Left cardiac atrium (tissue), 4 donors: Measurements from ENCODE around the gene MOBP. TPM values are rescaled to one million over a fixed set of nuclear protein-coding genes. Genes with fewer than 3 reads are reported as not detected.
"Not testable (repeated sequence)": the region's sequence is repeated elsewhere in the genome, so short reads cannot be mapped to it uniquely, and the experiment has no call there.

Experiments
- ATAC-seq, 2 donors: fragments of 200-7000 bp; cut with Tn5 transposase; one replicate each; pipeline ENCODE4 v1.9.1; 2020; ENCODE audit warnings: mild to moderate bottlenecking in 2 of 2, moderate library complexity in 2 of 2
- DNase-seq: peaks from one replicate; pipeline ENCODE4 v3.0.0-alpha.2; 2020
- intact Hi-C, 2 donors: fragments of 100-400 bp; cut with DNase I; formaldehyde crosslinking; loops; one replicate each; pipeline versions ENCODE4 v1.14.1 to v1.15.1; 2022 to 2023
- long read RNA-seq: library from polyadenylated mRNA; unstranded; transcript quantifications from one replicate; pipeline ENCODE4 v2.0.0, GENCODE V29; 2021
- total RNA-seq, 2 donors: library from RNA; stranded (reverse); fragmentation: NEBNext Ultra II Directional; extraction: Animal tissue kit (Norgen Biotek cat#: 25700); gene quantifications; one replicate each; pipeline ENCODE4 v1.2.1, GENCODE V29; 2021
- donor health status: DM: no; HTN: yes; CAD: no.
- donor health status: DM: no; HTN: yes; CAD: no; lungs with severe emphysema.
- donor health status: DM: yes; HTN: yes; CAD: no.
- donor health status: Dilated cardiomyopathy.

MOBP gene, protein sequence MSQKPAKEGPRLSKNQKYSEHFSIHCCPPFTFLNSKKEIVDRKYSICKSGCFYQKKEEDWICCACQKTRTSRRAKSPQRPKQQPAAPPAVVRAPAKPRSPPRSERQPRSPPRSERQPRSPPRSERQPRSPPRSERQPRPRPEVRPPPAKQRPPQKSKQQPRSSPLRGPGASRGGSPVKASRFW
- under 1 TPM in 1 of 2 donors, not detected in 1; 0.10 TPM for total RNA-seq
- long read RNA-seq: 0 reads

DNA sequence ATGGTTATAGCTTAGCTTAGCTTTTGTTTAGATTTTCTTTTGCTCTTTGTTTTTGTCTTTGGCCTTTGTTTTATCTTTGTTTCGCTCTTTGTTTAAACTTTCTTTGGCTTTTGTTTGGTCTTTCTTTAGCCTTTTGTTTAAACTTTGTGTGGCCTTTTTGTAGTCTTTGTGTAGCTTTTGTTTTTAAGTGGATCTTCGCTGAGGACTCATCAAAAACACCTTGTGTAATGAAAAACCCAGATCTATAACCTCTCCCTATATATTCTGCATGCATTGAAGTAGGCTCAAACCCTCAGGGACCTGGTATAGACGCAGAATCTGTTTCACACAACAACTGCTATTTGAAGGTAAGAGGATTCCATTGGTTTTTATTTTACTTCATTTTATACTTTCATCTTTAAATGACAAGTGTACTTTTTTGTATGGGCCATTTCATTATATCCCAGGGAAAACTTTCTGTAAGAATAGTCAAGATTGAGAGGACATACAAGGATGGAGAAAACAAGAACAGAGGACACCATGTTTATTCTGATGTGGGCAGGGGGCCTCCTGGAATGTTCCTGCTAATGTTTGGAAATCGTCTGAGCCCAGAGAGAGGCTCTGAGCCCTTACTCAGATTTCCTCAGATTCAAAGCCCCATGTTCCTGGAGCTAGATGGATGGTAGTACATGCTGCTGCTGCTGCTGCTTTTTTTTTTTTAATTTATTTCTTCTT lies at the start of gene MOBP:
Gene MOBP, plus strand, starts transcription at position 287 of the 714 bp plus-strand sequence. CDS start 34,390 bp downstream, outside the sequence.
- ATAC-seq (no peak), DNase-seq (no peak)
- intact Hi-C loops: no loop called here

DNA sequence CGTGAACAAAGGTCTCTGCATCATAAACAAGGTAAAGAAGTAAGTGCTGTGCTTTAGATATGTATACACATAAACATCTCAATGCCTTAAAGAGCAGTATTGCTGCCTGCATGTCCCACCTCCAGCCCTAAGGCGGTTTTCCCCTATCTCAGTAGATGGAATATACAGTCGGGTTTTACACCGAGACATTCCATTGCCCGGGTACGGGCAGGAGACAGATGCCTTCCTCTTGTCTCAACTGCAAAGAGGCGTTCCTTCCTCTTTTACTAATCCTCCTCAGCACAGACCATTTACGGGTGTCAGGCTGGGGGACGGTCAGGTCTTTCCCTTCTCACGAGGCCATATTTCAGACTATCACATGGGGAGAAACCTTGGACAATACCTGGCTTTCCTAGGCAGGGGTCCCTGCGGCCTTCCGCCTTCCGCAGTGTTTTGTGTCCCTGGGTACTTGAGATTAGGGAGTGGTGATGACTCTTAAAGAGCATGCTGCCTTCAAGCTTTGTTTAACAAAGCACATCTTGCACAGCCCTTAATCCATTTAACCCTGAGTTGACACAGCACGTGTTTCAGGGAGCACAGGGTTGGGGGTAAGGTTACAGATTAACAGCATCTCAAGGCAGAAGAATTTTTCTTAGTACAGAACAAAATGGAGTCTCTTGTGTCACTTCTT lies 48.8 kb upstream of the MOBP start:
- DNase-seq, ATAC-seq, intact Hi-C loops: not testable (repeated sequence)

DNA sequence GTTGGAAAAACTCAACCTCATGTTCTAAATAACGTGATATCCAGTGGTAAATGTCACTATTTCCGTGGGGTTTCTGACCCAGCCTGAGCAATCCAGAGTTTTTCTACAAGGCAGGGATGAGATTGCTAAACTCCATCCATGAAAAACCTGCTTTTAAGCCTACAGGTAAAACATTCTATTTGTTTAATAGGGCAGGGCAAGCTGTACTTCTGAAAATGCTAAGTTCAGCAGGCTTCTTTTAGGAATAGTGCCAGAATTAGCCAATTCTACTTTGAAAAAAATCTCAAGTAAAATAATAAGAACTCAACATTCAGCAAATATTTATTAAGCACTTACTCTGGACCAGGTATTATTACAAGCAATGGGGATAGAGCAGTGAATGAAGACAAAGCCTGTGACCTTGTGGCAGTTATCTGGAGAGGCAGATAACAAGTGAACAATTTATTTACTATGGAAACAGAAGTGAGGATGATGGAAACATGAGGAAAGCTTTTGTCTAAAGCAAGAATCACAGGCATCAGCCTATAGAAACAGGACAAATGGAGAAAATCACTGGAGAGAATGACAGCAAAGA lies 47.7 kb upstream of the MOBP start:
- intact Hi-C loops: no loop called here
- ATAC-seq (no peak), DNase-seq (no peak)

DNA sequence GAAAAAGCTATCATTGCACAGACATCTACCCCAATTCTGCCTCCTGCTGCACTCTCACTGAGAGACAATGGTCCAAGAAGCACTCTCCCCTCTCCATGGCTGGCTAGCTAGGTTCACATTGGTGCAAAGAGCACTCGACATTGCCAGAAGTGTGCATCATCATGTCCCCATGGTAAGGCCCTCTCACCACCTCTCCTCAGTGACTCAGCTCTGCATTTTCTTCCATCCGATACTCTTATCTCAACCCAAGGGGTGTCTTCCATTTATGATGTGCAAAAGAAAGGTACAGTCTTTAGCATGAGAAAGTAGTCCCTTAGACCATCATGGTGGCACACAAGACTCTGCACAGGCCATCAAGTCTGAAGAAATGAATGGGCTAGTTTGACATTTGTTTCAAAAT lies 46.9 kb upstream of the MOBP start:
- ATAC-seq: no peak
- no peak for DNase-seq
- intact Hi-C loops: no loop called here

DNA sequence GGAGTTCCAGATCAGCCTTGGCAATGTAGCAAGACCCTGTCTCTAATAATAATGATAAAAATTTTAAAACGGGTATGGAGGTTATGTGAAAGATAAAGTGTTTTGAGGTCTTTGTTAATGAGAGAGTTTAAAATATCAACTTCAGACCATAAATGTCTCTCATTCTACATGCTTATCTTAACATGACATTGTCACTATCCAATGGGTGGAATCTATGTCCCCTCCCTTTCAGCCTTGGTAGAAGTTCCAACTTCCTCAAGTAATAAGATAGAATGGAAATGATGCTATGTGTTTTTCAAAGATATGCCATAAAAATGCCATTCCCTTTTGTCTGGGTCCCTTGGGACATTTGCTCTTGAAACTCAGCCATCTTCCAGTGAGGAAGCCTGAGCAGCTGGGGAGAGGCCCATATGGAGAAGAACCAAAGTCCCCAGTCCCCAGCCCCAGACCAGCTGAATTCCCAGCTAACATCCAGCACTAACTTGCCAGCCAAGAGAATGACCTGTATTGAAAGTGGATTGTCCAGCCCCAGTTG lies 44.0 kb upstream of the MOBP start:
- DNase-seq: no peak
- no peak for ATAC-seq
- intact Hi-C loops: no loop called here

DNA sequence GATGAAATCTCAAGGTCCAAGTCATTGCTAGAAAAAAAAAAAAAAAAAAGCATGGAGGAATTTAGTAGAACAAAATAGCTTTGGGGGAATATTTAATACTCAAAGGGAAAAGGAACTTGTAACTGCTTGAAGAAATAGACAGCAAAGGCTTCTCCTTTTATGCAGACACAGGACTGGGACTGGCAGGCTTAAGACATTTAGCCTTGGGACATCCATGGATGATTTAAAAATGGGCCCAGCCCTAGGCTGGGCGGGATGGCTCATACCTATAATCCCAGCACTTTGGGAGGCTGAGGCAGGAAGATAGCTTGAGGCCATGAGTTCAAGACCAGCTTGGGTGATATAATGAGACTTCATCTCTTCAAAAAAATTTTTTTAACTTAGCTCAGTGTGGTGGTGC lies 41.2 kb upstream of the MOBP start:
- intact Hi-C loops: no loop called here
- ATAC-seq: no peak
- DNase-seq: no peak

DNA sequence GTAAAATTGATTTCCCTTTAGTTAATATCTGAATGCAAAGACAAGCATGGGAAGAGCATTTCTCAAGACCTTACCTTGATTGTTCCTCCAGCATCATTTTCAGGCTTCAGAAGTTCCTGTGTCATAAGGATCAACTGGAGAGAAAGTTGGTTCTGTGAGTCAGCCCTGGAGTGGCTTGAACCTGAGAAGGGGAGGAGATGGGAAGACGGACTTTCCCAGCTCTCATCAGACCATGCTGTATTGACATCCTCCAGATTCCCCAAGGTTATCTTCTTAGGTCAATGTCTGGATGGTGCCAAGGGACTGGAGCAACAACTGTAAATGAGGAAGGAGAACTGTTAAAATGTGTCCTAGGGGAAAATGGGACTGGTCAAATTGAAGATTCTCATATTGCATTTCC lies 40.0 kb upstream of the MOBP start:
- ATAC-seq: no peak
- intact Hi-C loops: no loop called here
- DNase-seq: no peak

DNA sequence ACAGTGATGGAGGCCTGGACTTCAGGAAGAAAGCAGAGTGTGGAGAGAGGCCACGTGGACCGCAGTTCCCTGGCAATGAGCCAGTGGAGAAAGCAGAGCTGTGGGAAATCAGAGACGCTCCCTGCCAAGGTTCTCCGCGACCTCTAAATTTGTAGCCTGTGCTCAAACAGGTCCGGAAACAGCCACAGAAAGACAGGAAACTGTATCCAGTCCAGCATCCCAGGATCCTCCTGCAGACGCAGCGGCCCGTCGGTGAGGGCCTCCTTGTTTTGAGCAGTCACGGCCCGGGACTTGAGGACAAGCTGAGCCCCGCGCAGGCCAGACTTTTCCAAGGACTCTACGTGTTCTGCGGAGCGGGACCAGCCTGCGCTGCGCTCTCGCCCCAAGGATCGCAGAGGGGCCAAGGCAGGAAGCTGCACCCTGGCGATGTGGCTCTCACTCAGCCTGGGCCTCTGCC lies 38.7 kb upstream of the MOBP start:
- intact Hi-C loops: no loop called here
- DNase-seq: peak; percentile 65
- ATAC-seq: peak; percentile 57 to 74

DNA sequence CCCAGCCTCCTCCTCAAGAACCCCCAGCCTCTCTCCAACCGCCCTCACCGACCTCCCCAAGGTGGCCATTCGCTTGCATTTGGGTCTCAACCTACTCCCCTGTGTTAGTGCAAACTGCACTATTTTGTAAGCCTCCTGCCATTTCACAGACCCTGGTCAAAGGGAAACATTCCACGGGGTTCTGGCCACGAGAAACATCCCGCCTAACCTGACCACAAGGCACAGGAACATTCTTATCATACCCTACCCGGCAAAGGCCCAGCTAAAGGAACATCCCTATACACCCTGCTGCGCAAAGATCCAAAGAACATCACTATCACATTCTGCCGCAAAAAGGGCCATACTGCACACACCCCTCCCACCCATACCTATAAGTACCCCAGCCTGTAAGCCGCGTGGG lies 38.0 kb upstream of the MOBP start:
- no peak for ATAC-seq
- intact Hi-C loops: no loop called here
- DNase-seq: no peak

DNA sequence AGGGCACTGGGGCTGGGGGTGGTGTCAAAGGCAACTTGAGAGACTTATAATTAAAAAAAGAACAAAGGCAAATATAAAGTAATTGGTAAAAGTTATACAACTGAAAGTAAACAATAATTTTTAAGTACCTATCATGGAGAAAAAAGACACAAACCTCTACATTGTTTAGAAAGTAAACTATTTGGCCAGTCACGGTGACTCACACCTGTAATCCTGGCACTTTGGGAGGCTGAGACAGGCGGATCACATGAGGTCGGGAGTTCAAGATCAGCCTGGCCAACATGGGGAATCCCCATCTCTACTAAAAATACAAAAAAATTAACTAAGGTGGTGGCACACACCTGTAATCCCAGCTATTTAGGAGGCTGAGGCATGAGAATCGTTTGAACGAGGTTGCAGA lies 35.1 kb upstream of the MOBP start:
- no peak for DNase-seq
- intact Hi-C loops: loop anchor here in 1 of 2 donors (10.0 kb wide), 1 partner anchor 52 kb away; no protein-coding TSS in a partner anchor
- no peak for ATAC-seq

DNA sequence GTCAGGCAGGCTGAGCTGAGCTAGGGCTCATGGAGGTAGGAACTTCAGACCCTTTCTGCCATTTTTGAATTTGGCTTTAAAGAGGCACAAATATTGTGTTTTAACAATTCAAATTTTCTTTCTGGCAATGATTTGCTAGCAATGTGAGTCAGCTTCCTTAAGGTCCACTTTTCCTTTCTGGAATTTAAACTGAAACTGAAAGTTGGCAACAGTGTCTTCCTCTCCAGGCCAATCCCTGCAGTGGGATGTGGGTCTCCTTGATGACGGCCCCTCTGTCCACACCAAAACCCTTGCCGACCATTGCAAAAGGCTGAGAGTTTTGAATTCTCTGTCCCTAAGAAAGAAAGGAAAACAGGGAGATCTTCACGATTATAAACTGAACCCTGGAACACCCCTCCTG lies 33.8 kb upstream of the MOBP start:
- intact Hi-C loops: loop anchor here in 1 of 2 donors (10.0 kb wide), 1 partner anchor 51 kb away; no protein-coding TSS in a partner anchor

DNA sequence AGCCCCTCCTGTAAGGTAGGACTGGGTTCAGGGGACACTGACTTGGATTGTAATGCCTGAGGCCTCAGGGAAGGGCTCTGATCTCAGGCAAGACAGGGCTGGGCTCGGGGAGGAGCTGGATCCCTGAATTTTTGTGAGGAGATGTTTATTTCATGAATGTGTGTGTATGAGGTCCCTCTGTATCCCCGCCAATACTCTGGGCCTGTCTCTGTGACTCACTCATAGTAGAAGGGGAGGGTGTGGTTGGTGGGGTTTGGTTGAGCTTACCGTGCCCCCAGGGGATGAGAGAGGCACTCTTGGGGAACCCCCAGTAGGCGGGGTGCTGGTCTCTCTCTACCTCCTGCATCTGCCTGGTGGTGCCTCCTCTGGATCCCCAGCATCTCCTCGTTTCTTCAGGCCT lies 32.9 kb upstream of the MOBP start:
- ATAC-seq (no peak), DNase-seq (no peak)
- intact Hi-C loops: loop anchor here in 1 of 2 donors (10.0 kb wide), 1 partner anchor 50 kb away; no protein-coding TSS in a partner anchor

More for the DNA sequence above, 33.8 kb upstream of the MOBP start:
- ATAC-seq (peak; percentile 51 to 58), DNase-seq (no peak)

DNA sequence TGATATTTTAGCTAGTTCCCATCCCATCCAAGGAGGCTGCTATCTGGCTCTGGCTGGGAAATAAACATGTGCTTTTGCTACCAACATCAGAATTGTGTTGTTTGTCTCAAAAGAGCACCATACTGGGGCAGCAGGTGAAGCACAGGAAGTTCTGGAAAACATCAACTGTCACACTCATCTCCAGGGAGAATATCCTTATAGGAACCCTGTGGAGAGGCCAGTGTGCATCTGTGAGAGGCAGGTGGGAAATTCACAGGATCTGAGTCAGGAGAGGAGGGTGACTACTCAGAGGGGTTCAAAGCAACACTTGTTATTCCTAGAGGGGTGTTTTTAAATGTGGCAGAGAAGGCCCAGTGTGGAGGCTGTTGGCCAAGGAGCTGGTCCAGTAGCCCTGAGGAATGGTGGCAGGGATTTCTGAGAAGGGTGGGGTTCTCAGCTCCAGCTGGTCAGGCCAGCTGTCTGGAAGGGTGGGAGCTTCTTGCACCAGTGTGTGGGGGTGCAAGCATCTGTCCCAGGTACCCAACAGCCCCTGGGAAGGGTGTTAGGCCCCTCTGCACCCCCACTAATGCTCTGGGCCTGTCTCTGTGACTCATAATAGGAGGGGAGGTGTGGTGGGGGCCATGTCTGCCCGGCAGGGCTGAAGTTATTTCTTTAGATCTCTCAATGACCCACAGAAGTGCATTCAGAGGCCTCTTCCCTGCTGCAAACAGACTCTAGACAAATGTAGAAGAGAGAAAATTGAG lies 32.3 kb upstream of the MOBP start:
- no peak for ATAC-seq
- intact Hi-C loops: loop anchor here in 1 of 2 donors (10.0 kb wide), 1 partner anchor 50 kb away; no protein-coding TSS in a partner anchor
- DNase-seq: no peak

DNA sequence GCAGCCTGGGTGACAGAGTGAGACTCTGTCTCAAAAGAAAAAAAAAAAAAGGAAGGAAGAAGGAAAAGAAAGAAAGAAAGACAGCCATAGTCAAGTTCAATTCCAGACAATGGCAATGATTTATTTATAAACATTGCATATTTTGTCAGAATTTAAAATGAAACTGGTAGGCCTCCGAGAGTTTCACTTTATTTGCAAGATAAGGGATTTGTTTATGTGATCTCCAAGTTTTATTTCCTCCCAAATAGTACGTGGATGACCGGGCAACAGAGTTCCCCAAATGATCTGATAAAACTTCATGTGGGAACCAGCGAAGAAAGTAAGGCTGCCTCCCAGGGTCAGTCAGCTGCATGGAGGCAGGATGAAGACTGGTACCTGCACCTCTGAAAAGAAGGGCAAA lies 28.6 kb upstream of the MOBP start:
- no peak for DNase-seq
- intact Hi-C loops: loop anchor here in 1 of 2 donors (10.0 kb wide), 1 partner anchor 46 kb away; no protein-coding TSS in a partner anchor
- no peak for ATAC-seq

DNA sequence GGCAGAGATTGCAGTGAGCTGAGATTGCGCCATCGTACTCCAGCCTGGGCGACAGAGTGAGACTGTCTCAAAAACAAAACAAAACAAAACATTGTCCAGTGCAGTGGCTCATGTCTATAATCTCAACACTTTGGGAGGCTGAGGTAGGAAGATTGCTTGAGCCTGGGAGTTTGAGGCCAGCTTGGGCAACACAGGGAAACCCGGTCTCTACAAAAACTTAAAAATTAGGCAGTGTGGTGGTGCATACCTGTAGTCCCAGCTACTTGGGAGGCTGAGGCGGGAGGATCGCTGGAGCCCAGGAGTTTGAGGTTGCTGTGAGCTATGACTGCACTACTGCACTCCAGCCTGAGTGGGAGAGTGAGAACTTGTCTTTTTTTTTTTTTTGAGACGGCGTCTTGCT lies 27.2 kb upstream of the MOBP start:
- no peak for DNase-seq
- intact Hi-C loops: no loop called here
- ATAC-seq: no peak

DNA sequence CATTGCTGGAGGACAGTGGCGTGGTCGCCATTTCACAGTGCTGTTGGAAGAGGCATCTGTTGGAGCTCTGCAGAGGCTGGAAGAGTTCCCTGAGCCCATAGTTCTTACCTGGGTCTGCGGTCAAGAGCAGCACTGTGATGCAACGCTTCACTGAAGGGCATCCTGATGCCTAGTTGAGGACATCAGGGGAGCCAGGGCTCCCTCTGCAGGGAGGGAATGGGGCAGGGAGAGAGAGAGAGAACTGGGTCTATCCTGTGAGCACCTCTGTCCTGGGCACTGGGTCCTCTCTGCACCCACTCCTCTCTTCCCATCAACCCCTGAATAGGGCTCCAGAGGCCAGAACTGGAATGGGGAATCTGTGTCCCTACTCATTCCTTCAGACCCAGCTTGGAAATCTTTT lies 23.9 kb upstream of the MOBP start:
- ATAC-seq: no peak
- intact Hi-C loops: no loop called here
- DNase-seq: no peak

DNA sequence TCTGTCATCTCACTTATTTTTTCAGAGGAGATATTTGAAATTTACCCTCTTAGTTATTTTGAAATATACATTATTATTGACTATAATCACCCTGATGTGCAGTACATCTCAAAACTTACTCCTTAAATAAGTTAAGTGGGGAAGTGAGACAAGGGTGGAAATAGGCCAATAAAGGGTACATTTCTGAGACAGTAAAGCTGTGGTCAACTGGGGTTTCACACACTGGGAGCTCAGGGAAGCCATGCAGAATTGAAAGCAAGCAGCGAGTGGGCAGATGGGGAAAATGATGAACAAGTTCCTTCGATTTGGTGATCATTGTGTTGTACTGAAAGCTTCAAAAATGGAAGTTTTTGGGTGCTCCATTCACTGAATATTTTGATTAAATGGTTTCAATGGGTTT lies 21.6 kb upstream of the MOBP start:
- intact Hi-C loops: no loop called here
- ATAC-seq (no peak), DNase-seq (no peak)

DNA sequence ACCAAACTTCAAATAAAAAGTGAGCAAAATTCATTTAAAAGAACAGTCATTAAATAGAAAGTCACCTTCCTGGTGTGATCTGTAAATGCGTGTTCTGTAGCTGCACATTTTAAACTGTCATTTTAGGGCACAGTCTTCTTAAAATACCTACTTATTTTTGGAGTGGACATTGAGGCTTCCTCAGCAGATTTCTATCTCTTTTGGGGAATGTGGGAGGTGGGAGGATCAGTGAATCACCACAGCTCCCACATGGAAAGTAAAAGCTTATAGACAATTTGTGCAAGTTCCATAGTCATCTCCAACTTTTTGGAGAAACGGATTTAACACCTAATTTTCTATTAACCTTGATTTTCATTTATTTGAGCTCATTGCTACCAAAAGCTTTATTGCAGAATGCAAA lies 21.0 kb upstream of the MOBP start:
- intact Hi-C loops: no loop called here

More for the DNA sequence above, 21.0 kb upstream of the MOBP start:
- no peak for ATAC-seq
- DNase-seq: no peak
